Left cardiac atrium (tissue), 4 donors: ENCODE data around the gene PAX2. TPM values are rescaled to one million over a fixed set of nuclear protein-coding genes. Genes with fewer than 3 reads are reported as not detected.

Experiments
- ATAC-seq, 2 donors: fragments of 200-7000 bp; cut with Tn5 transposase; one replicate each; pipeline ENCODE4 v1.9.1; 2020; ENCODE audit warnings: mild to moderate bottlenecking in 2 of 2, moderate library complexity in 2 of 2
- DNase-seq: peaks from one replicate; pipeline ENCODE4 v3.0.0-alpha.2; 2020
- intact Hi-C, 2 donors: fragments of 100-400 bp; cut with DNase I; formaldehyde crosslinking; loops; one replicate each; pipeline versions ENCODE4 v1.14.1 to v1.15.1; 2022 to 2023
- total RNA-seq, 2 donors: library from RNA; stranded (reverse); fragmentation: NEBNext Ultra II Directional; extraction: Animal tissue kit (Norgen Biotek cat#: 25700); gene quantifications; one replicate each; pipeline ENCODE4 v1.2.1, GENCODE V29; 2021
- donor health status: DM: no; HTN: yes; CAD: no.
- donor health status: DM: no; HTN: yes; CAD: no; lungs with severe emphysema.
- donor health status: DM: yes; HTN: yes; CAD: no.
- donor health status: Dilated cardiomyopathy.

The PAX2 gene
- total RNA-seq, 2 donors from 2014 or later = not detected

GRCh38 chr10:100748231-100749058 is 3.1 kb downstream of the PAX2 start:
- no peak for DNase-seq
- intact Hi-C loops = no loop called here
- ATAC-seq = no peak

- intact Hi-C loops = no loop called here
- ATAC-seq (no peak), DNase-seq (no peak)
These were observed 3.6 kb downstream of the PAX2 start for GRCh38 chr10:100749059-100749308.

- ATAC-seq (no peak), DNase-seq (no peak)
- intact Hi-C loops = no loop called here
These were observed 4.2 kb downstream of the PAX2 start for GRCh38 chr10:100749309-100750217.

GRCh38 chr10:100750291-100751210 is 5.2 kb downstream of the PAX2 start:
- DNase-seq (no peak), ATAC-seq (no peak)
- intact Hi-C loops = no loop called here

GRCh38 chr10:100751211-100751933 is 6.0 kb downstream of the PAX2 start:
- ATAC-seq (no peak), DNase-seq (no peak)
- intact Hi-C loops = no loop called here

GRCh38 chr10:100755821-100756220 is 10.4 kb downstream of the PAX2 start:
- no peak for DNase-seq
- ATAC-seq = no peak
- intact Hi-C loops = no loop called here

- intact Hi-C loops = no loop called here
- ATAC-seq (no peak), DNase-seq (no peak)
These were observed 13.9 kb downstream of the PAX2 start for GRCh38 chr10:100759331-100759730.

GRCh38 chr10:100760726-100761125 is 15.3 kb downstream of the PAX2 start:
- intact Hi-C loops = no loop called here
- DNase-seq (no peak), ATAC-seq (no peak)

- no peak for ATAC-seq
- intact Hi-C loops = no loop called here
- no peak for DNase-seq
These were observed 15.8 kb downstream of the PAX2 start for GRCh38 chr10:100761191-100761590.

GRCh38 chr10:100763043-100763747 is 17.8 kb downstream of the PAX2 start:
- ATAC-seq = no peak
- intact Hi-C loops = no loop called here
- no peak for DNase-seq

- intact Hi-C loops = no loop called here
- no peak for DNase-seq
These were observed 21.5 kb downstream of the PAX2 start for GRCh38 chr10:100766693-100767421.

GRCh38 chr10:100767422-100767775 is 22.0 kb downstream of the PAX2 start:
- DNase-seq = no peak
- no peak for ATAC-seq
- intact Hi-C loops = no loop called here

More at GRCh38 chr10:100766693-100767421, 21.5 kb downstream of the PAX2 start:
- ATAC-seq = no peak

GRCh38 chr10:100769481-100769880 is 24.1 kb downstream of the PAX2 start:
- intact Hi-C loops = no loop called here
- ATAC-seq = no peak

GRCh38 chr10:100773646-100774045 is 28.3 kb downstream of the PAX2 start:
- intact Hi-C loops = no loop called here
- DNase-seq = no peak
- ATAC-seq = no peak

More at GRCh38 chr10:100769481-100769880, 24.1 kb downstream of the PAX2 start:
- DNase-seq = no peak

- DNase-seq (no peak), ATAC-seq (no peak)
- intact Hi-C loops = no loop called here
These were observed 28.8 kb downstream of the PAX2 start for GRCh38 chr10:100774223-100774622.

GRCh38 chr10:100774876-100775275 is 29.5 kb downstream of the PAX2 start:
- intact Hi-C loops = no loop called here
- ATAC-seq = no peak
- no peak for DNase-seq

- DNase-seq = peak; percentile 40
- ATAC-seq = peak in 1 of 2 donors; percentile 84
- intact Hi-C loops = no loop called here
These were observed 30.0 kb downstream of the PAX2 start for GRCh38 chr10:100775386-100775785.

- intact Hi-C loops = no loop called here
- ATAC-seq = no peak
- no peak for DNase-seq
These were observed 30.5 kb downstream of the PAX2 start for GRCh38 chr10:100775871-100776270.
